Caco-2 (cell line): Measurements from ENCODE around the gene HPDL. TPM values are rescaled to one million over a fixed set of nuclear protein-coding genes. Genes with fewer than 3 reads are reported as not detected.
A peak's percentile ranks its signal among the peaks of the same experiment; 100 is the strongest.

Experiments
- BruUV-seq: library from RNA; stranded (reverse); fragments of 400-500 nt; replicated peaks from 2 replicates; lab custom pipeline; 2021; lab: Mats Ljungman, UMichigan
- CTCF ChIA-PET: fragments of 300-600 bp; sonication (Branson Sonifier 250); formaldehyde crosslinking; loops from one replicate; lab custom pipeline; 2022; ENCODE audit warnings: antibody characterized with exemption; lab: Charles Lee
- POLR2A ChIA-PET: fragments of 300-600 bp; sonication (Branson Sonifier 250); formaldehyde crosslinking; loops from one replicate; lab custom pipeline; 2022; ENCODE audit warnings: antibody characterized with exemption; lab: Charles Lee
- DNase-seq, 2 experiments: peaks; one replicate each; pipeline versions ENCODE4 v3.0.0 to v3.0.0-alpha.2; 2020 to 2022
- H3K27me3 ChIP-seq: replicated peaks from 2 replicates; pipeline ENCODE4 v1.6.0; 2011; ENCODE audit warnings: low read length; ENCODE audit not compliant: control insufficient read depth, insufficient read depth
- H3K36me3 ChIP-seq: 2 replicates; pipeline ENCODE4 v1.5.1; 2011; ENCODE audit warnings: low read length; ENCODE audit not compliant: control insufficient read depth, insufficient read depth
- H3K4me1 ChIP-seq: fragments of 250-450 bp; sonication (Bioruptor Pico); 2 replicates; pipeline ENCODE4 v1.5.1; 2020; ENCODE audit warnings: mild to moderate bottlenecking
- H3K4me3 ChIP-seq: 2 replicates; pipeline ENCODE4 v1.5.1; 2011; ENCODE audit warnings: low read depth, mild to moderate bottlenecking, control low read depth, low read length
- H3K9me3 ChIP-seq: fragments of 250-450 bp; sonication (Bioruptor Pico); 2 replicates; pipeline ENCODE4 v1.5.1; 2020; ENCODE audit warnings: mild to moderate bottlenecking, moderate library complexity
- H3K27ac Mint-ChIP-seq: one replicate; pipeline ENCODE4 v1.8.0; 2022; ENCODE audit warnings: mixed read lengths; ENCODE audit not compliant: unreplicated experiment
- H3K27me3 Mint-ChIP-seq: one replicate; pipeline ENCODE4 v1.8.0; 2022; ENCODE audit warnings: mixed read lengths; ENCODE audit not compliant: insufficient read depth, unreplicated experiment
- H3K36me3 Mint-ChIP-seq: one replicate; pipeline ENCODE4 v1.8.0; 2022; ENCODE audit warnings: mild to moderate bottlenecking, mixed read lengths; ENCODE audit not compliant: insufficient read depth, unreplicated experiment
- H3K4me1 Mint-ChIP-seq: one replicate; pipeline ENCODE4 v1.8.0; 2022; ENCODE audit warnings: low read depth, mixed read lengths; ENCODE audit not compliant: unreplicated experiment
- H3K4me3 Mint-ChIP-seq: one replicate; pipeline ENCODE4 v1.8.0; 2022; ENCODE audit warnings: mild to moderate bottlenecking, moderate library complexity, mixed read lengths; ENCODE audit not compliant: unreplicated experiment
- H3K9me3 Mint-ChIP-seq: one replicate; pipeline ENCODE4 v1.8.0; 2022; ENCODE audit warnings: mixed read lengths; ENCODE audit not compliant: unreplicated experiment
- CTCF ChIP-seq, 2 experiments: fragments of 200-600 bp in 1 of 2; IDR thresholded peaks; 1 replicate in 1 of 2; 2 replicates in 1 of 2; pipeline versions ENCODE4 v1.5.1 to v1.8.0; 2011 to 2022; ENCODE audit warnings: antibody characterized with exemption in 1 of 2, control low read depth in 1 of 2, inconsistent platforms in 1 of 2, low read depth in 1 of 2, low read length in 1 of 2, mild to moderate bottlenecking in 1 of 2, moderate library complexity in 1 of 2; ENCODE audit not compliant: insufficient read depth in 1 of 2, severe bottlenecking in 1 of 2, unreplicated experiment in 1 of 2
- intact Hi-C: fragments of 100-400 bp; cut with micrococcal nuclease; formaldehyde crosslinking; loops from one replicate; pipeline ENCODE4 v1.10.0; 2022; ENCODE audit not compliant: unreplicated experiment
- total RNA-seq: library from RNA; stranded (reverse); gene quantifications from 2 replicates; pipeline ENCODE4 v1.2.3, GENCODE V29; 2022

Gene HPDL
- total RNA-seq, 1 experiment from 2014 or later = 90.6 TPM

GRCh38 chr1:45305231-45305630, 21.5 kb upstream of the HPDL start:
- Mint-ChIP-seq H3K36me3 (peaks cover 5% of the 10 kb centered on the region), H3K27me3 (no peaks in the 10 kb centered on the region), H3K4me1 (peaks cover 22% of the 10 kb centered on the region), H3K4me3 (peak overlapping the region; percentile 77), H3K9me3 (no peaks in the 10 kb centered on the region), H3K27ac (no peak overlapping the region)
- no peaks in the 10 kb centered on the region for H3K9me3 ChIP-seq
- no peak for TF ChIP-seq CTCF (IDR thresholded peaks at IDR 0.05; ENCODE audit: insufficient read depth in 1 of 2, low read depth in 1 of 2, low read length in 1 of 2, severe bottlenecking in 1 of 2, unreplicated experiment in 1 of 2)
- DNase-seq = no peak
- POLR2A ChIA-PET = interaction anchor here (1.9 kb wide), 1 partner anchor 21 kb away, joined by 5 read pairs; the partner anchor contains the start of gene HPDL
- H3K4me1 ChIP-seq = peaks cover 7% of the 10 kb centered on the region; the same call in 1 of the 2 replicates
- CTCF ChIA-PET = no interaction called here
- H3K36me3 ChIP-seq = no peaks in the 10 kb centered on the region
- intact Hi-C loops = loop anchor here (10.0 kb wide), 1 partner anchor 470 kb away; no protein-coding TSS in a partner anchor
- H3K4me3 ChIP-seq = no peak overlapping the region
- H3K27me3 ChIP-seq = no peaks in the 10 kb centered on the region
- BruUV-seq = no TSS peak

- H3K36me3 Mint-ChIP-seq = peaks cover 5% of the 10 kb centered on the region
- POLR2A ChIA-PET = interaction anchor here (1.9 kb wide), 1 partner anchor 20 kb away, joined by 5 read pairs; the partner anchor contains the start of gene HPDL
Observed at GRCh38 chr1:45306319-45306718, 20.4 kb upstream of the HPDL start.

GRCh38 chr1:45306905-45307304, 19.8 kb upstream of the HPDL start:
- no TSS peak for BruUV-seq
- peaks cover 16% of the 10 kb centered on the region for H3K4me1 Mint-ChIP-seq
- Histone ChIP-seq H3K27me3 (no peaks in the 10 kb centered on the region), H3K4me3 (no peak overlapping the region), H3K9me3 (no peaks in the 10 kb centered on the region), H3K4me1 (peaks cover 7% of the 10 kb centered on the region; the same call in 1 of the 2 replicates), H3K36me3 (no peaks in the 10 kb centered on the region)
- no peaks in the 10 kb centered on the region for H3K9me3 Mint-ChIP-seq
- H3K36me3 Mint-ChIP-seq = peaks cover 5% of the 10 kb centered on the region
- H3K27me3 Mint-ChIP-seq = no peaks in the 10 kb centered on the region
- ChIA-PET POLR2A (interaction anchor here (1.9 kb wide), 1 partner anchor 20 kb away, joined by 5 read pairs; the partner anchor contains the start of gene HPDL), CTCF (no interaction called here)
- intact Hi-C loops = loop anchor here (10.0 kb wide), 1 partner anchor 472 kb away; no protein-coding TSS in a partner anchor
- H3K4me3 Mint-ChIP-seq = no peak overlapping the region
- TF ChIP-seq CTCF (IDR thresholded peaks at IDR 0.05; ENCODE audit: insufficient read depth in 1 of 2, low read depth in 1 of 2, low read length in 1 of 2, severe bottlenecking in 1 of 2, unreplicated experiment in 1 of 2) = no peak
- no peak for DNase-seq
- H3K27ac Mint-ChIP-seq = no peak overlapping the region

More at GRCh38 chr1:45306319-45306718, 20.4 kb upstream of the HPDL start:
- Histone ChIP-seq H3K36me3 (no peaks in the 10 kb centered on the region), H3K27me3 (no peaks in the 10 kb centered on the region), H3K4me3 (no peak overlapping the region), H3K4me1 (peaks cover 7% of the 10 kb centered on the region; the same call in 1 of the 2 replicates), H3K9me3 (no peaks in the 10 kb centered on the region)
- H3K4me1 Mint-ChIP-seq = peaks cover 22% of the 10 kb centered on the region
- H3K27me3 Mint-ChIP-seq = no peaks in the 10 kb centered on the region
- TF ChIP-seq CTCF (IDR thresholded peaks at IDR 0.05; ENCODE audit: insufficient read depth in 1 of 2, low read depth in 1 of 2, low read length in 1 of 2, severe bottlenecking in 1 of 2, unreplicated experiment in 1 of 2) = no peak
- BruUV-seq = no TSS peak
- CTCF ChIA-PET = no interaction called here
- intact Hi-C loops = loop anchor here (10.0 kb wide), 1 partner anchor 472 kb away; no protein-coding TSS in a partner anchor
- no peak for DNase-seq
- no peak overlapping the region for H3K4me3 Mint-ChIP-seq
- H3K9me3 Mint-ChIP-seq = no peaks in the 10 kb centered on the region
- peak overlapping the region; percentile 48 for H3K27ac Mint-ChIP-seq
